ENCODE results near the gene COX6A2. TPM values are rescaled to one million over a fixed set of nuclear protein-coding genes. Genes with fewer than 3 reads are reported as not detected.

Gene COX6A2
- total RNA-seq, 1 donor from 2014 or later, result 3.1 TPM

Other genes with a start within 250 kb of the COX6A2 start
- gene FUS, start 248.2 kb downstream of the COX6A2 start, total RNA-seq, result 43.5 TPM
- 5.9 TPM for gene PYCARD, start 225.6 kb downstream of the COX6A2 start, total RNA-seq
- gene TRIM72, start 214.2 kb downstream of the COX6A2 start, total RNA-seq, result not detected
- not detected for gene PYDC1, start 211.2 kb downstream of the COX6A2 start, total RNA-seq
- 4.3 TPM for gene ITGAM, start 168.4 kb downstream of the COX6A2 start, total RNA-seq
- gene ITGAX, start 73.2 kb downstream of the COX6A2 start, total RNA-seq, result 1.8 TPM
- gene ITGAD, start 35.0 kb downstream of the COX6A2 start, total RNA-seq, result 0.70 TPM
- 0.65 TPM for gene ZNF843, start 14.4 kb upstream of the COX6A2 start, total RNA-seq
- 25.1 TPM for gene ARMC5, start 31.1 kb upstream of the COX6A2 start, total RNA-seq
- 3.1 TPM for gene TGFB1I1, start 43.8 kb upstream of the COX6A2 start, total RNA-seq
- gene SLC5A2, start 54.8 kb upstream of the COX6A2 start, total RNA-seq, result 0.15 TPM
- 63.1 TPM for gene RUSF1, start 80.0 kb upstream of the COX6A2 start, total RNA-seq
- gene AHSP, start 99.5 kb upstream of the COX6A2 start, total RNA-seq, result 0.83 TPM

Data from left lobe of liver (tissue), 1 donor.